Breast epithelium (tissue), 3 donors: ENCODE measurements around the gene GNG11.

Experiments
- CTCF ChIP-seq, 3 donors: fragments of 450-650 bp; IDR thresholded peaks; one replicate each; pipeline ENCODE4 v1.5.1; 2016 to 2017; ENCODE audit warnings: antibody characterized with exemption in 3 of 3, mild to moderate bottlenecking in 3 of 3, moderate library complexity in 3 of 3
- POLR2A ChIP-seq: fragments of 450-650 bp; IDR thresholded peaks from one replicate; pipeline ENCODE4 v1.6.1; 2016; ENCODE audit warnings: antibody characterized with exemption, mild to moderate bottlenecking, moderate library complexity
- POLR2AphosphoS5 ChIP-seq, 3 donors: sonication (generic); formaldehyde crosslinking; IDR thresholded peaks; one replicate each; pipeline ENCODE4 v1.6.1; 2017; ENCODE audit warnings: antibody characterized with exemption in 3 of 3

GRCh38 chr7:93882468-93882867 lies 39.1 kb upstream of the GNG11 start:
- TF ChIP-seq POLR2AphosphoS5 (IDR thresholded peaks at IDR 0.05) (no peak), CTCF (IDR thresholded peaks at IDR 0.05) (no peak), POLR2A (no peak)
